Liver (tissue), 9 donors: Measurements from ENCODE around the gene PPFIBP2. TPM values are rescaled to one million over a fixed set of nuclear protein-coding genes. Genes with fewer than 3 reads are reported as not detected.

Source experiments
- DNase-seq: peaks from one replicate; pipeline ENCODE4 v3.0.0-alpha.2; 2017; ENCODE audit warnings: low spot score
- H3K27ac ChIP-seq, 2 donors: one replicate each; pipeline ENCODE4 v1.7.0; 2013; ENCODE audit warnings: inconsistent platforms in 2 of 2, low read length in 2 of 2, control low read depth in 1 of 2, low read depth in 1 of 2, mild to moderate bottlenecking in 1 of 2
- H3K27me3 ChIP-seq, 4 donors: one replicate each; pipeline versions ENCODE4 v1.6.1 to v1.7.0; 2013; ENCODE audit warnings: low read length in 3 of 4, inconsistent platforms in 1 of 4, mild to moderate bottlenecking in 1 of 4, moderate library complexity in 1 of 4; ENCODE audit not compliant: control insufficient read depth in 4 of 4, insufficient read depth in 4 of 4
- H3K36me3 ChIP-seq, 4 donors: one replicate each; pipeline versions ENCODE4 v1.6.1 to v1.7.0; 2013; ENCODE audit warnings: low read length in 3 of 4, mild to moderate bottlenecking in 3 of 4, low read depth in 1 of 4, moderate library complexity in 1 of 4; ENCODE audit not compliant: control insufficient read depth in 4 of 4, insufficient read depth in 3 of 4
- H3K4me1 ChIP-seq, 4 donors: one replicate each; pipeline versions ENCODE4 v1.6.1 to v1.7.0; 2013; ENCODE audit warnings: low read length in 3 of 4, mild to moderate bottlenecking in 3 of 4, moderate library complexity in 1 of 4; ENCODE audit not compliant: control insufficient read depth in 4 of 4, insufficient read depth in 4 of 4
- H3K4me3 ChIP-seq, 3 donors: one replicate each; pipeline versions ENCODE4 v1.6.1 to v1.7.0; 2013; ENCODE audit warnings: low read length in 3 of 3, control low read depth in 1 of 3, low read depth in 1 of 3, mild to moderate bottlenecking in 1 of 3
- H3K9ac ChIP-seq, 2 donors: one replicate each; pipeline ENCODE4 v1.7.0; 2013; ENCODE audit warnings: low read length in 2 of 2, mild to moderate bottlenecking in 2 of 2, moderate library complexity in 2 of 2, control low read depth in 1 of 2, low read depth in 1 of 2
- H3K9me3 ChIP-seq, 4 donors: one replicate each; pipeline versions ENCODE4 v1.6.1 to v1.7.0; 2013; ENCODE audit warnings: low read length in 3 of 4; ENCODE audit not compliant: control insufficient read depth in 4 of 4
- EGR1 ChIP-seq, 2 donors: IDR thresholded peaks; 2 replicates each; pipeline ENCODE4 v1.6.1; 2016 to 2018; ENCODE audit warnings: antibody characterized with exemption in 2 of 2, low read depth in 2 of 2
- FOXA1 ChIP-seq: IDR thresholded peaks from 2 replicates; pipeline ENCODE4 v1.6.1; 2016; ENCODE audit warnings: antibody characterized with exemption
- FOXA2 ChIP-seq: IDR thresholded peaks from 2 replicates; pipeline ENCODE4 v1.6.1; 2016; ENCODE audit warnings: antibody characterized with exemption
- GABPA ChIP-seq, 2 donors: IDR thresholded peaks in 1 of 2; conservative IDR thresholded peaks in 1 of 2; 2 replicates each; pipeline ENCODE4 v1.6.1; 2016; ENCODE audit warnings: antibody characterized with exemption in 2 of 2, mild to moderate bottlenecking in 1 of 2, moderate library complexity in 1 of 2
- HNF4A ChIP-seq, 2 donors: conservative IDR thresholded peaks; 2 replicates each; pipeline ENCODE4 v1.6.1; 2016; ENCODE audit warnings: antibody characterized with exemption in 2 of 2, mild to moderate bottlenecking in 2 of 2
- JUND ChIP-seq, 2 donors: IDR thresholded peaks; 2 replicates each; pipeline ENCODE4 v1.6.1; 2016; ENCODE audit warnings: antibody characterized with exemption in 2 of 2
- NR2F2 ChIP-seq: IDR thresholded peaks from 2 replicates; pipeline ENCODE4 v1.6.1; 2016; ENCODE audit warnings: antibody characterized with exemption
- RXRA ChIP-seq, 2 donors: IDR thresholded peaks; 2 replicates each; pipeline ENCODE4 v1.6.1; 2017 to 2018; ENCODE audit warnings: antibody characterized with exemption in 2 of 2, mild to moderate bottlenecking in 1 of 2
- YY1 ChIP-seq: IDR thresholded peaks from 2 replicates; pipeline ENCODE4 v1.6.1; 2016; ENCODE audit warnings: antibody characterized with exemption, mild to moderate bottlenecking
- WGBS: extraction: QIAGEN DNeasy Blood & Tissue Kit; methylation state at CpG from one replicate; pipeline ENCODE4 v1.1.7; 2013; 5-methylcytosine and 5-hydroxymethylcytosine counted together
- polyA plus RNA-seq, 2 donors: library from polyadenylated mRNA; stranded (reverse) in 1 of 2; unstranded in 1 of 2; fragments of 200-250 nt in 1 of 2; fragments of >200 nt in 1 of 2; fragmentation: Nextera tagmentation in 1 of 2; extraction: Ambion mirVana in 1 of 2; gene quantifications; one replicate each; pipeline versions ENCODE4 v1.2.1 to v1.2.3, GENCODE V29; 2013 to 2015
- total RNA-seq, 2 donors: library from RNA; depleted of rRNA; stranded (reverse); fragments of >200 nt; gene quantifications; one replicate each; pipeline ENCODE4 v1.2.3, GENCODE V29; 2014
- TF ChIP-seq, protein P1 (sequence below): IDR thresholded peaks from 2 replicates; pipeline ENCODE4 v1.6.1; 2016; ENCODE audit warnings: antibody characterized with exemption, mild to moderate bottlenecking
- TF ChIP-seq, protein P2 (sequence below): fragments of 150-350 bp; IDR thresholded peaks from 2 replicates; pipeline ENCODE4 v1.5.1; 2017; ENCODE audit warnings: improper control_type of control experiment, low read depth, low read length; ENCODE audit not compliant: missing input control
- TF ChIP-seq, protein P3 (sequence below): IDR thresholded peaks from 2 replicates; pipeline ENCODE4 v1.6.1; 2016; ENCODE audit warnings: antibody characterized with exemption
- TF ChIP-seq, protein P4 (sequence below): IDR thresholded peaks from 2 replicates; pipeline ENCODE4 v1.6.1; 2016; ENCODE audit warnings: antibody characterized with exemption
- TF ChIP-seq, protein P5 (sequence below): IDR thresholded peaks from 2 replicates; pipeline ENCODE4 v1.6.1; 2016; ENCODE audit warnings: antibody characterized with exemption
- donor health status: healthy.
- donor health status: healthy.
- donor health status: healthy.
- donor health status: healthy.
- donor health status: healthy.

Gene PPFIBP2
- total and polyA plus RNA-seq, 4 donors, result 19.6 to 80.0 (median 23.2) TPM

- Histone ChIP-seq H3K9ac (no peak overlapping the region), H3K27ac (no peak overlapping the region), H3K36me3 (peaks cover 0 to 5% (median 3%) of the 10 kb centered on the region in 4 donors), H3K27me3 (no peaks in the 10 kb centered on the region), H3K4me3 (no peak overlapping the region), H3K4me1 (peaks cover 3 to 16% (median 11%) of the 10 kb centered on the region in 4 donors), H3K9me3 (no peaks in the 10 kb centered on the region)
- 86% methylated on average over 3 of the region's 3 CpGs for WGBS
- TF ChIP-seq NR2F2 (no peak), HNF4A (conservative IDR thresholded peaks at IDR 0.05) (no peak), GABPA (IDR thresholded peaks at IDR 0.05 in 1 of 2, conservative IDR thresholded peaks at IDR 0.05 in 1 of 2) (no peak), EGR1 (IDR thresholded peaks at IDR 0.05; ENCODE audit: low read depth in 2 of 2) (no peak), YY1 (no peak), RXRA (IDR thresholded peaks at IDR 0.05) (no peak), JUND (IDR thresholded peaks at IDR 0.05) (no peak), FOXA2 (no peak), FOXA1 (no peak)
- TF ChIP-seq, protein P1, sequence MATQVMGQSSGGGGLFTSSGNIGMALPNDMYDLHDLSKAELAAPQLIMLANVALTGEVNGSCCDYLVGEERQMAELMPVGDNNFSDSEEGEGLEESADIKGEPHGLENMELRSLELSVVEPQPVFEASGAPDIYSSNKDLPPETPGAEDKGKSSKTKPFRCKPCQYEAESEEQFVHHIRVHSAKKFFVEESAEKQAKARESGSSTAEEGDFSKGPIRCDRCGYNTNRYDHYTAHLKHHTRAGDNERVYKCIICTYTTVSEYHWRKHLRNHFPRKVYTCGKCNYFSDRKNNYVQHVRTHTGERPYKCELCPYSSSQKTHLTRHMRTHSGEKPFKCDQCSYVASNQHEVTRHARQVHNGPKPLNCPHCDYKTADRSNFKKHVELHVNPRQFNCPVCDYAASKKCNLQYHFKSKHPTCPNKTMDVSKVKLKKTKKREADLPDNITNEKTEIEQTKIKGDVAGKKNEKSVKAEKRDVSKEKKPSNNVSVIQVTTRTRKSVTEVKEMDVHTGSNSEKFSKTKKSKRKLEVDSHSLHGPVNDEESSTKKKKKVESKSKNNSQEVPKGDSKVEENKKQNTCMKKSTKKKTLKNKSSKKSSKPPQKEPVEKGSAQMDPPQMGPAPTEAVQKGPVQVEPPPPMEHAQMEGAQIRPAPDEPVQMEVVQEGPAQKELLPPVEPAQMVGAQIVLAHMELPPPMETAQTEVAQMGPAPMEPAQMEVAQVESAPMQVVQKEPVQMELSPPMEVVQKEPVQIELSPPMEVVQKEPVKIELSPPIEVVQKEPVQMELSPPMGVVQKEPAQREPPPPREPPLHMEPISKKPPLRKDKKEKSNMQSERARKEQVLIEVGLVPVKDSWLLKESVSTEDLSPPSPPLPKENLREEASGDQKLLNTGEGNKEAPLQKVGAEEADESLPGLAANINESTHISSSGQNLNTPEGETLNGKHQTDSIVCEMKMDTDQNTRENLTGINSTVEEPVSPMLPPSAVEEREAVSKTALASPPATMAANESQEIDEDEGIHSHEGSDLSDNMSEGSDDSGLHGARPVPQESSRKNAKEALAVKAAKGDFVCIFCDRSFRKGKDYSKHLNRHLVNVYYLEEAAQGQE, result no peak
- TF ChIP-seq, protein P2, sequence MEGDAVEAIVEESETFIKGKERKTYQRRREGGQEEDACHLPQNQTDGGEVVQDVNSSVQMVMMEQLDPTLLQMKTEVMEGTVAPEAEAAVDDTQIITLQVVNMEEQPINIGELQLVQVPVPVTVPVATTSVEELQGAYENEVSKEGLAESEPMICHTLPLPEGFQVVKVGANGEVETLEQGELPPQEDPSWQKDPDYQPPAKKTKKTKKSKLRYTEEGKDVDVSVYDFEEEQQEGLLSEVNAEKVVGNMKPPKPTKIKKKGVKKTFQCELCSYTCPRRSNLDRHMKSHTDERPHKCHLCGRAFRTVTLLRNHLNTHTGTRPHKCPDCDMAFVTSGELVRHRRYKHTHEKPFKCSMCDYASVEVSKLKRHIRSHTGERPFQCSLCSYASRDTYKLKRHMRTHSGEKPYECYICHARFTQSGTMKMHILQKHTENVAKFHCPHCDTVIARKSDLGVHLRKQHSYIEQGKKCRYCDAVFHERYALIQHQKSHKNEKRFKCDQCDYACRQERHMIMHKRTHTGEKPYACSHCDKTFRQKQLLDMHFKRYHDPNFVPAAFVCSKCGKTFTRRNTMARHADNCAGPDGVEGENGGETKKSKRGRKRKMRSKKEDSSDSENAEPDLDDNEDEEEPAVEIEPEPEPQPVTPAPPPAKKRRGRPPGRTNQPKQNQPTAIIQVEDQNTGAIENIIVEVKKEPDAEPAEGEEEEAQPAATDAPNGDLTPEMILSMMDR, result no peak
- TF ChIP-seq, protein P3, sequence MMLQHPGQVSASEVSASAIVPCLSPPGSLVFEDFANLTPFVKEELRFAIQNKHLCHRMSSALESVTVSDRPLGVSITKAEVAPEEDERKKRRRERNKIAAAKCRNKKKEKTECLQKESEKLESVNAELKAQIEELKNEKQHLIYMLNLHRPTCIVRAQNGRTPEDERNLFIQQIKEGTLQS, result no peak
- TF ChIP-seq, protein P4, sequence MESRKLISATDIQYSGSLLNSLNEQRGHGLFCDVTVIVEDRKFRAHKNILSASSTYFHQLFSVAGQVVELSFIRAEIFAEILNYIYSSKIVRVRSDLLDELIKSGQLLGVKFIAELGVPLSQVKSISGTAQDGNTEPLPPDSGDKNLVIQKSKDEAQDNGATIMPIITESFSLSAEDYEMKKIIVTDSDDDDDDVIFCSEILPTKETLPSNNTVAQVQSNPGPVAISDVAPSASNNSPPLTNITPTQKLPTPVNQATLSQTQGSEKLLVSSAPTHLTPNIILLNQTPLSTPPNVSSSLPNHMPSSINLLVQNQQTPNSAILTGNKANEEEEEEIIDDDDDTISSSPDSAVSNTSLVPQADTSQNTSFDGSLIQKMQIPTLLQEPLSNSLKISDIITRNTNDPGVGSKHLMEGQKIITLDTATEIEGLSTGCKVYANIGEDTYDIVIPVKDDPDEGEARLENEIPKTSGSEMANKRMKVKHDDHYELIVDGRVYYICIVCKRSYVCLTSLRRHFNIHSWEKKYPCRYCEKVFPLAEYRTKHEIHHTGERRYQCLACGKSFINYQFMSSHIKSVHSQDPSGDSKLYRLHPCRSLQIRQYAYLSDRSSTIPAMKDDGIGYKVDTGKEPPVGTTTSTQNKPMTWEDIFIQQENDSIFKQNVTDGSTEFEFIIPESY, result no peak
- TF ChIP-seq, protein P5, sequence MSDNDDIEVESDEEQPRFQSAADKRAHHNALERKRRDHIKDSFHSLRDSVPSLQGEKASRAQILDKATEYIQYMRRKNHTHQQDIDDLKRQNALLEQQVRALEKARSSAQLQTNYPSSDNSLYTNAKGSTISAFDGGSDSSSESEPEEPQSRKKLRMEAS, result no peak
- no peak for DNase-seq
Measured at GRCh38 chr11:7604331-7604955, 90.6 kb downstream of the PPFIBP2 start.
